Measurements from ENCODE around the gene CD81.

The CD81 gene

GRCh38 chr11:2377511-2378443, 667 bp downstream of the CD81 start:
- peak; percentile 50 for DNase-seq

- DNase-seq: no peak
These were observed 1.6 kb downstream of the CD81 start for GRCh38 chr11:2378527-2379210.

GRCh38 chr11:2379466-2380174, 2.5 kb downstream of the CD81 start:
- DNase-seq: no peak

- DNase-seq: no peak
These were observed 3.3 kb downstream of the CD81 start for GRCh38 chr11:2380396-2380795.

GRCh38 chr11:2380807-2381350, 3.8 kb downstream of the CD81 start:
- no peak for DNase-seq

GRCh38 chr11:2381494-2382128, 4.5 kb downstream of the CD81 start:
- DNase-seq: no peak

GRCh38 chr11:2382129-2382517, 5.0 kb downstream of the CD81 start:
- no peak for DNase-seq

GRCh38 chr11:2382936-2383851, 6.1 kb downstream of the CD81 start:
- DNase-seq: no peak

- DNase-seq: peak; percentile 28
These were observed 7.0 kb downstream of the CD81 start for GRCh38 chr11:2383852-2384804.

GRCh38 chr11:2385156-2386151, 8.3 kb downstream of the CD81 start:
- DNase-seq: no peak

GRCh38 chr11:2386591-2386990, 9.5 kb downstream of the CD81 start:
- DNase-seq: no peak

- DNase-seq: no peak
These were observed 10.3 kb downstream of the CD81 start for GRCh38 chr11:2387266-2387987.

GRCh38 chr11:2388431-2389376, 11.6 kb downstream of the CD81 start:
- no peak for DNase-seq

GRCh38 chr11:2389377-2390026, 12.4 kb downstream of the CD81 start:
- no peak for DNase-seq

- DNase-seq: no peak
These were observed 13.1 kb downstream of the CD81 start for GRCh38 chr11:2390091-2390724.

GRCh38 chr11:2390725-2391151, 13.6 kb downstream of the CD81 start:
- no peak for DNase-seq
